NCI-H1105 (cell line): ENCODE data around the gene EBP.
"Not testable (repeated sequence)": the region's sequence is repeated elsewhere in the genome, so short reads cannot be mapped to it uniquely, and the experiment has no call there.

Source experiments
- DNase-seq: peaks from one replicate; lab custom pipeline; 2025; lab: John Stamatoyannopoulos, UW

EBP gene

GRCh38 chrX:48525853-48526252 lies 4.2 kb downstream of the EBP start:
- not testable (repeated sequence) for DNase-seq

- no peak for DNase-seq
Observed at GRCh38 chrX:48530736-48531135, 9.1 kb downstream of the EBP start.

- no peak for DNase-seq
Observed at GRCh38 chrX:48531358-48531959, 9.9 kb downstream of the EBP start.

GRCh38 chrX:48532161-48532560 lies 10.6 kb downstream of the EBP start:
- DNase-seq, result no peak

- DNase-seq, result no peak
Observed at GRCh38 chrX:48533165-48533564, 11.6 kb downstream of the EBP start.

- DNase-seq, result no peak
Observed at GRCh38 chrX:48538641-48539344, 17.2 kb downstream of the EBP start.

- peak; percentile 93 for DNase-seq
Observed at GRCh38 chrX:48539345-48540027, 17.9 kb downstream of the EBP start, which contains the start of gene TBC1D25. TBC1D25 (plus strand) TSS chrX:48539714; CDS start chrX:48539798, 84 bp downstream.

GRCh38 chrX:48540028-48540375 lies 18.4 kb downstream of the EBP start:
- peak; percentile 17 for DNase-seq

- no peak for DNase-seq
Observed at GRCh38 chrX:48540480-48540879, 18.9 kb downstream of the EBP start.

- DNase-seq, result no peak
Observed at GRCh38 chrX:48541140-48541814, 19.7 kb downstream of the EBP start.

- no peak for DNase-seq
Observed at GRCh38 chrX:48548871-48549270, 27.3 kb downstream of the EBP start.

- not testable (repeated sequence) for DNase-seq
Observed at GRCh38 chrX:48555731-48556325, 34.2 kb downstream of the EBP start.

- no peak for DNase-seq
Observed at GRCh38 chrX:48558271-48558670, 36.7 kb downstream of the EBP start.

- DNase-seq, result no peak
Observed at GRCh38 chrX:48559636-48560035, 38.0 kb downstream of the EBP start.

- no peak for DNase-seq
Observed at GRCh38 chrX:48560056-48560455, 38.4 kb downstream of the EBP start.

GRCh38 chrX:48560681-48561080 lies 39.1 kb downstream of the EBP start:
- no peak for DNase-seq

GRCh38 chrX:48569958-48570357 lies 48.4 kb downstream of the EBP start:
- DNase-seq, result no peak

- DNase-seq, result peak; percentile 39
Observed at GRCh38 chrX:48573690-48574269, 52.2 kb downstream of the EBP start.

- peak; percentile 83 for DNase-seq
Observed at GRCh38 chrX:48574270-48575266, 53.0 kb downstream of the EBP start, which contains the start of gene RBM3. RBM3 (plus strand) TSS chrX:48574484; CDS start chrX:48575181, 697 bp downstream.

- DNase-seq, result no peak
Observed at GRCh38 chrX:48575642-48576041, 54.0 kb downstream of the EBP start.

GRCh38 chrX:48576108-48576507 lies 54.5 kb downstream of the EBP start:
- no peak for DNase-seq
